Measurements from ENCODE around the gene IRF4.

The IRF4 gene

GRCh38 chr6:391559-392440, at the start of gene IRF4:
TSS of gene IRF4 (plus strand) at chr6:391752. CDS start at chr6:393153, 1,401 bp downstream.
- peak within 1 kb of the TSS; percentile 60 for H2AFZ ChIP-seq (ENCODE audit: low read length, unreplicated experiment)
- H3K27me3 ChIP-seq (ENCODE audit: insufficient read depth, low read length): peaks cover 76% of the 10 kb centered on the region
- H3K27ac ChIP-seq (ENCODE audit: low read depth, low read length): no peak within 1 kb of the TSS
- H3K79me2 ChIP-seq (ENCODE audit: control insufficient read depth, insufficient read depth, low read length, unreplicated experiment): no peaks in the 10 kb centered on the region
- no peaks in the 10 kb centered on the region for H3K36me3 ChIP-seq (ENCODE audit: insufficient read depth, low read length)
- peak within 1 kb of the TSS; percentile 73 for H3K4me3 ChIP-seq (ENCODE audit: low read depth, low read length)
- peaks cover 5% of the 10 kb centered on the region for H3K4me1 ChIP-seq (ENCODE audit: control insufficient read depth, insufficient read depth, low read length, unreplicated experiment)

GRCh38 chr6:341914-342831, 49.4 kb upstream of the IRF4 start:
- H3K4me1 ChIP-seq (ENCODE audit: control insufficient read depth, insufficient read depth, low read length, unreplicated experiment): no peaks in the 10 kb centered on the region
- no peak overlapping the region for H3K4me3 ChIP-seq (ENCODE audit: low read depth, low read length)
- no peaks in the 10 kb centered on the region for H3K79me2 ChIP-seq (ENCODE audit: control insufficient read depth, insufficient read depth, low read length, unreplicated experiment)
- H3K27me3 ChIP-seq (ENCODE audit: insufficient read depth, low read length): no peaks in the 10 kb centered on the region
- H3K36me3 ChIP-seq (ENCODE audit: insufficient read depth, low read length): no peaks in the 10 kb centered on the region
- H3K27ac ChIP-seq (ENCODE audit: low read depth, low read length): no peak overlapping the region
- H2AFZ ChIP-seq (ENCODE audit: low read length, unreplicated experiment): no peak overlapping the region

- no peaks in the 10 kb centered on the region for H3K36me3 ChIP-seq (ENCODE audit: insufficient read depth, low read length)
- H3K27me3 ChIP-seq (ENCODE audit: insufficient read depth, low read length): no peaks in the 10 kb centered on the region
- H3K4me3 ChIP-seq (ENCODE audit: low read depth, low read length): no peak overlapping the region
- H3K27ac ChIP-seq (ENCODE audit: low read depth, low read length): no peak overlapping the region
- H3K79me2 ChIP-seq (ENCODE audit: control insufficient read depth, insufficient read depth, low read length, unreplicated experiment): no peaks in the 10 kb centered on the region
- H3K4me1 ChIP-seq (ENCODE audit: control insufficient read depth, insufficient read depth, low read length, unreplicated experiment): no peaks in the 10 kb centered on the region
- no peak overlapping the region for H2AFZ ChIP-seq (ENCODE audit: low read length, unreplicated experiment)
Measured at GRCh38 chr6:342832-343179, 48.7 kb upstream of the IRF4 start.

GRCh38 chr6:343226-343935, 48.2 kb upstream of the IRF4 start:
- Histone ChIP-seq H3K4me3 (ENCODE audit: low read depth, low read length) (no peak overlapping the region), H3K4me1 (ENCODE audit: control insufficient read depth, insufficient read depth, low read length, unreplicated experiment) (no peaks in the 10 kb centered on the region), H3K79me2 (ENCODE audit: control insufficient read depth, insufficient read depth, low read length, unreplicated experiment) (no peaks in the 10 kb centered on the region), H2AFZ (ENCODE audit: low read length, unreplicated experiment) (no peak overlapping the region), H3K36me3 (ENCODE audit: insufficient read depth, low read length) (no peaks in the 10 kb centered on the region), H3K27ac (ENCODE audit: low read depth, low read length) (no peak overlapping the region), H3K27me3 (ENCODE audit: insufficient read depth, low read length) (no peaks in the 10 kb centered on the region)

- Histone ChIP-seq H3K4me3 (ENCODE audit: low read depth, low read length) (no peak overlapping the region), H3K36me3 (ENCODE audit: insufficient read depth, low read length) (no peaks in the 10 kb centered on the region), H3K27me3 (ENCODE audit: insufficient read depth, low read length) (no peaks in the 10 kb centered on the region), H3K4me1 (ENCODE audit: control insufficient read depth, insufficient read depth, low read length, unreplicated experiment) (no peaks in the 10 kb centered on the region), H3K27ac (ENCODE audit: low read depth, low read length) (no peak overlapping the region), H2AFZ (ENCODE audit: low read length, unreplicated experiment) (no peak overlapping the region), H3K79me2 (ENCODE audit: control insufficient read depth, insufficient read depth, low read length, unreplicated experiment) (no peaks in the 10 kb centered on the region)
Measured at GRCh38 chr6:343960-344815, 47.4 kb upstream of the IRF4 start.

GRCh38 chr6:344816-345340, 46.7 kb upstream of the IRF4 start:
- H3K27ac ChIP-seq (ENCODE audit: low read depth, low read length): no peak overlapping the region
- H3K36me3 ChIP-seq (ENCODE audit: insufficient read depth, low read length): no peaks in the 10 kb centered on the region
- H3K79me2 ChIP-seq (ENCODE audit: control insufficient read depth, insufficient read depth, low read length, unreplicated experiment): no peaks in the 10 kb centered on the region
- no peaks in the 10 kb centered on the region for H3K27me3 ChIP-seq (ENCODE audit: insufficient read depth, low read length)
- H3K4me1 ChIP-seq (ENCODE audit: control insufficient read depth, insufficient read depth, low read length, unreplicated experiment): no peaks in the 10 kb centered on the region
- H2AFZ ChIP-seq (ENCODE audit: low read length, unreplicated experiment): no peak overlapping the region
- no peak overlapping the region for H3K4me3 ChIP-seq (ENCODE audit: low read depth, low read length)

- Histone ChIP-seq H3K36me3 (ENCODE audit: insufficient read depth, low read length) (no peaks in the 10 kb centered on the region), H3K27ac (ENCODE audit: low read depth, low read length) (no peak overlapping the region), H3K79me2 (ENCODE audit: control insufficient read depth, insufficient read depth, low read length, unreplicated experiment) (no peaks in the 10 kb centered on the region), H3K27me3 (ENCODE audit: insufficient read depth, low read length) (no peaks in the 10 kb centered on the region), H3K4me3 (ENCODE audit: low read depth, low read length) (no peak overlapping the region), H2AFZ (ENCODE audit: low read length, unreplicated experiment) (no peak overlapping the region), H3K4me1 (ENCODE audit: control insufficient read depth, insufficient read depth, low read length, unreplicated experiment) (no peaks in the 10 kb centered on the region)
Measured at GRCh38 chr6:345747-346385, 45.7 kb upstream of the IRF4 start.

GRCh38 chr6:346386-347030, 45.0 kb upstream of the IRF4 start:
- H3K36me3 ChIP-seq (ENCODE audit: insufficient read depth, low read length): no peaks in the 10 kb centered on the region

GRCh38 chr6:347232-347631, 44.3 kb upstream of the IRF4 start:
- Histone ChIP-seq H3K27me3 (ENCODE audit: insufficient read depth, low read length) (no peaks in the 10 kb centered on the region), H2AFZ (ENCODE audit: low read length, unreplicated experiment) (no peak overlapping the region), H3K27ac (ENCODE audit: low read depth, low read length) (no peak overlapping the region), H3K36me3 (ENCODE audit: insufficient read depth, low read length) (no peaks in the 10 kb centered on the region), H3K4me3 (ENCODE audit: low read depth, low read length) (no peak overlapping the region), H3K4me1 (ENCODE audit: control insufficient read depth, insufficient read depth, low read length, unreplicated experiment) (no peaks in the 10 kb centered on the region), H3K79me2 (ENCODE audit: control insufficient read depth, insufficient read depth, low read length, unreplicated experiment) (no peaks in the 10 kb centered on the region)

More at GRCh38 chr6:346386-347030, 45.0 kb upstream of the IRF4 start:
- Histone ChIP-seq H3K27me3 (ENCODE audit: insufficient read depth, low read length) (no peaks in the 10 kb centered on the region), H3K27ac (ENCODE audit: low read depth, low read length) (no peak overlapping the region), H3K4me3 (ENCODE audit: low read depth, low read length) (no peak overlapping the region), H3K4me1 (ENCODE audit: control insufficient read depth, insufficient read depth, low read length, unreplicated experiment) (no peaks in the 10 kb centered on the region), H3K79me2 (ENCODE audit: control insufficient read depth, insufficient read depth, low read length, unreplicated experiment) (no peaks in the 10 kb centered on the region), H2AFZ (ENCODE audit: low read length, unreplicated experiment) (no peak overlapping the region)

Data from ACC112 (cell line).